K562 (cell line): ENCODE measurements around the gene NEMP2. TPM values are rescaled to one million over a fixed set of nuclear protein-coding genes. Genes with fewer than 3 reads are reported as not detected.

Experiments used
- ATAC-seq: fragments of 200-7000 bp; cut with Tn5 transposase; 3 replicates; pipeline ENCODE4 v1.9.1; 2020; ENCODE audit warnings: moderate library complexity
- BruUV-seq: library from RNA; stranded (reverse); fragments of 400-500 nt; replicated peaks from 2 replicates; lab custom pipeline; 2021; lab: Mats Ljungman, UMichigan
- CTCF ChIA-PET: fragments of 300-600 bp; formaldehyde crosslinking; extraction: SDS; loops from one replicate; lab custom pipeline; 2021; ENCODE audit warnings: low intra/inter-chr PET ratio; lab: Yijun Ruan, JAX
- POLR2A ChIA-PET: fragments of 300-600, 350-650 bp; sonication (Branson Sonifier 250); formaldehyde crosslinking; extraction: SDS; loops from one replicate; lab custom pipeline; 2021; ENCODE audit warnings: antibody characterized with exemption, inconsistent platforms; lab: Yijun Ruan, JAX
- DNase-seq, 4 experiments: peaks; one replicate each; pipeline versions ENCODE4 v3.0.0 to v3.0.0-alpha.2; 2011 to 2018; ENCODE audit warnings: low spot score in 3 of 4, mixed read lengths in 3 of 4; ENCODE audit errors: extremely low read depth in 1 of 4
- FAIRE-seq: peaks from 2 replicates; lab custom pipeline; 2011; peaks lifted over from hg19 to GRCh38; lab: Jason Lieb, UNC
- H2AFZ ChIP-seq: 2 replicates; pipeline ENCODE4 v1.6.0; 2011; ENCODE audit warnings: low read depth, low read length, control low read depth, inconsistent platforms
- H3K27ac ChIP-seq: fragments of 200-600 bp; 3 replicates; pipeline ENCODE4 v1.8.0; 2011; ENCODE audit warnings: low read depth, mild to moderate bottlenecking, control low read depth, inconsistent platforms, low read length, moderate library complexity, mixed read lengths; ENCODE audit errors: extremely low read depth
- H3K27me3 ChIP-seq, 2 experiments: fragments of 300-600 bp in 1 of 2; 2 replicates in 1 of 2; 3 replicates in 1 of 2; pipeline versions ENCODE4 v1.6.0 to v1.8.0; 2011; ENCODE audit warnings: inconsistent platforms in 2 of 2, low read length in 2 of 2, mild to moderate bottlenecking in 1 of 2, mixed read lengths in 1 of 2, moderate library complexity in 1 of 2; ENCODE audit not compliant: control insufficient read depth in 2 of 2, insufficient read depth in 2 of 2
- H3K36me3 ChIP-seq: fragments of 300-600 bp; 3 replicates; pipeline ENCODE4 v1.8.0; 2011; ENCODE audit warnings: mild to moderate bottlenecking, low read length, inconsistent platforms; ENCODE audit not compliant: control insufficient read depth, insufficient read depth
- H3K4me1 ChIP-seq, 2 experiments: fragments of 200-600 bp in 1 of 2; replicated peaks in 1 of 2; 2 replicates in 1 of 2; 3 replicates in 1 of 2; pipeline versions ENCODE4 v1.5.1 to v1.8.0; 2011; ENCODE audit warnings: inconsistent platforms in 2 of 2, low read length in 2 of 2, mild to moderate bottlenecking in 1 of 2, mixed read lengths in 1 of 2, moderate library complexity in 1 of 2; ENCODE audit not compliant: control insufficient read depth in 2 of 2, insufficient read depth in 2 of 2
- H3K4me2 ChIP-seq: 2 replicates; pipeline ENCODE4 v1.6.1; 2011; ENCODE audit warnings: low read length, control low read depth, inconsistent platforms, mixed read lengths; ENCODE audit not compliant: insufficient read depth
- H3K4me3 ChIP-seq: fragments of 200-600 bp; sonication (generic), shearing (Covaris generic); 2 replicates; pipeline ENCODE4 v1.5.1; 2016; ENCODE audit warnings: control low read depth, inconsistent platforms
- H3K79me2 ChIP-seq: fragments of 200-600 bp; 3 replicates; pipeline ENCODE4 v1.8.0; 2011; ENCODE audit warnings: low read length, inconsistent platforms; ENCODE audit not compliant: control insufficient read depth, insufficient read depth
- H3K9ac ChIP-seq, 2 experiments: 2 replicates each; pipeline versions ENCODE4 v1.6.0 to v1.6.1; 2011; ENCODE audit warnings: low read depth in 2 of 2, low read length in 2 of 2, control low read depth in 1 of 2, inconsistent platforms in 1 of 2, mild to moderate bottlenecking in 1 of 2, mixed read lengths in 1 of 2; ENCODE audit not compliant: insufficient read depth in 1 of 2
- H3K9me1 ChIP-seq: one replicate; pipeline ENCODE4 v1.6.0; 2011; ENCODE audit warnings: inconsistent platforms, mild to moderate bottlenecking, low read length, moderate library complexity; ENCODE audit not compliant: control insufficient read depth, insufficient read depth
- H3K9me3 ChIP-seq: replicated peaks from 2 replicates; pipeline ENCODE4 v1.5.1; 2011; ENCODE audit warnings: low read depth, low read length, inconsistent platforms; ENCODE audit not compliant: control insufficient read depth, insufficient read depth
- H4K20me1 ChIP-seq: replicated peaks from 2 replicates; pipeline ENCODE4 v1.6.1; 2011; ENCODE audit warnings: low read length, inconsistent platforms, mixed read lengths; ENCODE audit not compliant: control insufficient read depth, insufficient read depth
- CBX8 ChIP-seq: fragments of 200-600 bp; sonication (generic); IDR thresholded peaks from 2 replicates; pipeline ENCODE4 v1.6.1; 2012; ENCODE audit warnings: borderline replicate concordance, mixed run types, low read depth, mild to moderate bottlenecking, moderate library complexity, mixed read lengths, low read length, control low read depth, inconsistent platforms; ENCODE audit not compliant: poor library complexity, severe bottlenecking; ENCODE audit errors: extremely low read depth
- CHD2 ChIP-seq: IDR thresholded peaks from 2 replicates; pipeline ENCODE4 v1.6.1; 2011; ENCODE audit warnings: low read depth, low read length
- KLF10 ChIP-seq: fragments of 250-450 bp; sonication (Bioruptor Pico); IDR thresholded peaks from 2 replicates; pipeline ENCODE4 v1.6.1; 2021; ENCODE audit warnings: matching md5 sums
- MTF1 ChIP-seq: fragments of 250-450 bp; sonication (Bioruptor Pico); IDR thresholded peaks from 2 replicates; pipeline ENCODE4 v1.9.0; 2021; ENCODE audit warnings: moderate library complexity, mild to moderate bottlenecking, inconsistent platforms, borderline replicate concordance
- NR2F6 ChIP-seq: fragments of 450-650 bp; formaldehyde crosslinking; IDR thresholded peaks from 2 replicates; pipeline ENCODE4 v1.4.0; 2020; ENCODE audit warnings: mild to moderate bottlenecking
- POLR2AphosphoS5 ChIP-seq: IDR thresholded peaks from 2 replicates; pipeline ENCODE4 v1.6.1; 2011; ENCODE audit warnings: mild to moderate bottlenecking, low read depth, low read length, moderate library complexity; ENCODE audit not compliant: control insufficient read depth, insufficient read depth
- POLR3G ChIP-seq: IDR thresholded peaks from 2 replicates; pipeline ENCODE4 v1.6.1; 2011; ENCODE audit not compliant: insufficient read length, insufficient replicate concordance; ENCODE audit errors: extremely low read depth
- SAFB ChIP-seq: fragments of 200-400 bp; formaldehyde crosslinking; IDR thresholded peaks from 2 replicates; pipeline ENCODE4 v1.6.1; 2017; ENCODE audit warnings: low read depth, low read length, borderline replicate concordance
- SREBF2 ChIP-seq: sonication (generic); formaldehyde crosslinking; IDR thresholded peaks from 2 replicates; pipeline ENCODE4 v1.4.0; 2020; ENCODE audit warnings: mild to moderate bottlenecking, missing genetic modification reagents
- ZBTB1 ChIP-seq: sonication (generic); formaldehyde crosslinking; IDR thresholded peaks from 2 replicates; pipeline ENCODE4 v1.8.1; 2023; ENCODE audit warnings: missing genetic modification reagents, low read depth, mild to moderate bottlenecking, borderline replicate concordance
- ZFP36 ChIP-seq: fragments of 150-350 bp; IDR thresholded peaks from 2 replicates; pipeline ENCODE4 v1.6.1; 2018; ENCODE audit warnings: low read length, low read depth; ENCODE audit not compliant: partially characterized antibody
- ZFX ChIP-seq: sonication (generic); formaldehyde crosslinking; IDR thresholded peaks from 2 replicates; pipeline ENCODE4 v1.8.0; 2022; ENCODE audit warnings: mild to moderate bottlenecking, missing genetic modification reagents, moderate library complexity
- ZNF212 ChIP-seq: fragments of 450-650 bp; formaldehyde crosslinking; IDR thresholded peaks from 2 replicates; pipeline ENCODE4 v1.4.0; 2020; ENCODE audit warnings: mild to moderate bottlenecking
- WGBS: fragments of 100-300 bp; shearing (Covaris generic); methylation state at CpG from one replicate; pipeline ENCODE4 v1.1.6; 2016; ENCODE audit warnings: low coverage, mixed read lengths; ENCODE audit not compliant: insufficient coverage; ENCODE audit errors: missing lambda C conversion rate; 5-methylcytosine and 5-hydroxymethylcytosine counted together
- in situ Hi-C: fragments of 300-500 bp; cut with MboI; formaldehyde crosslinking; loops from 4 replicates; pipeline ENCODE4 v1.15.0; 2018; ENCODE audit warnings: inconsistent platforms, mixed read lengths
- intact Hi-C: fragments of 100-400 bp; cut with micrococcal nuclease; formaldehyde crosslinking; loops from 2 replicates; pipeline ENCODE4 v1.14.2; 2022
- polyA plus RNA-seq, 8 experiments: library from polyadenylated mRNA; depleted of rRNA in 4 of 8; stranded (reverse) in 5 of 8; unstranded in 3 of 8; fragments of >200 nt; fragmentation: Nextera tagmentation in 2 of 8; fragmentation: Illumina TruSeq in 1 of 8; extraction: Ambion mirVana in 2 of 8; extraction: Trizol in 1 of 8; gene quantifications; 2 replicates each; pipeline versions ENCODE4 v1.2.1 to v1.2.3, GENCODE V29; 2011 to 2014; ENCODE audit warnings: inconsistent platforms in 1 of 8, missing spikeins in 1 of 8
- total RNA-seq, 7 experiments: library from RNA; depleted of rRNA in 6 of 7; stranded (reverse); fragments of >200 nt in 6 of 7; fragmentation: Illumina TruSeq in 2 of 7; extraction: Trizol in 2 of 7; gene quantifications; 2 replicates each; pipeline versions ENCODE4 v1.2.1 to v1.2.3, GENCODE V29; 2011 to 2021; ENCODE audit warnings: low replicate concordance in 1 of 7
- TF ChIP-seq, protein P1 (sequence below): fragments of 450-650 bp; IDR thresholded peaks from 2 replicates; pipeline ENCODE4 v1.6.1; 2016; ENCODE audit warnings: low read depth

NEMP2 gene
- total and polyA plus RNA-seq, 9 of the 15 experiments (the other 6 are each of a cell fraction or from before 2014, with no cell fraction given): 0.32 to 3.0 (median 1.7) TPM

DNA sequence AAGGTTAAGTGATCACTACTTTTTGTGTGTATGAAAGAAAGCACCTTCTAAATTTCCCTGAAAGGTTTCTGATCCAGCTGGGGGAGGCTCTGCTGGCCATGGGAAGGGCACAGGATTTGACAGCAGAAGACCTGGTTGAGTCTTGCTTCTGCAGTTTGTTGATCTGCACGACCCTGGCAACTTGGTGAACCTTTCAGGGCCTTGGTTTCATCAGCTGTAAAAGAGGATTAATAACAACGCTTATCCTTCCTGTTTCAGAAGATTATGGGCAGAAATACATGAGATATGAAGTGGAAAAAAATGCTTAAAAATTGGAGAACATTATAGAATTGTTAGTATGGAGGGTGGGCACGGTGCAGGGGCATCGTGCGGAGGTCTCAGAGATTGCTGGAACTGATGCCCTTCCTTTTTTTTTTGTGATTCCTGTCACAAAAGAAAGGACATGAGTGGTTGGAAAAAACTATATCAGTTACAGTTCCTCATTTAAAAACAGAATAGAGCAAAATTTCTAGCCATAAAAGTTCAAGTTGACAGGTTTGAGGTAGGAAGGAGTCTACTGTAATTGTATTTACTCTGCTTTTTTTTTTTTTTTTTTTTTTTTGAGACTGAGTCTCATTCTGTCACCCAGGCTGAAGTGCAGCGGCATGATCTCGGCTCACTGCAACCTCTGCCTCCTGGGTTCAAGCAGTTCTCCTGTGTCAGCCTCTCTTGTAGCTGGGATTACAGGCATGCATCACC is 79.0 kb downstream of the NEMP2 start:
- H2AFZ ChIP-seq: no peak overlapping the region
- H4K20me1 ChIP-seq: no peaks in the 10 kb centered on the region
- no peaks in the 10 kb centered on the region for H3K9me1 ChIP-seq
- H3K36me3 ChIP-seq: no peaks in the 10 kb centered on the region; the same call in 2 of the 3 replicates
- no TSS peak for BruUV-seq
- no peaks in the 10 kb centered on the region for H3K27me3 ChIP-seq
- H3K4me3 ChIP-seq: no peak overlapping the region
- peaks cover 3 to 37% of the 10 kb centered on the region in 2 experiments; a peak in 4 of 5 replicates for H3K4me1 ChIP-seq
- ChIA-PET POLR2A (interaction anchor here (0.9 kb wide), 1 partner anchor 15 kb away, joined by 4 read pairs; no protein-coding TSS in a partner anchor), CTCF (no interaction called here)
- 66% methylated on average over 5 of the region's 7 CpGs for WGBS
- H3K27ac ChIP-seq: no peak overlapping the region
- ATAC-seq (no peak), FAIRE-seq (no peak), DNase-seq (no peak)
- intact Hi-C loops (no loop called here), in situ Hi-C loops (no loop called here)
- no peaks in the 10 kb centered on the region; the same call in 1 of the 3 replicates for H3K79me2 ChIP-seq
- H3K9ac ChIP-seq: no peak overlapping the region
- H3K9me3 ChIP-seq: 0 out of 2 replicates have a peak, but pooled peaks cover 4% of the 10 kb centered on the region
- H3K4me2 ChIP-seq: no peak overlapping the region
- TF ChIP-seq, protein P1, sequence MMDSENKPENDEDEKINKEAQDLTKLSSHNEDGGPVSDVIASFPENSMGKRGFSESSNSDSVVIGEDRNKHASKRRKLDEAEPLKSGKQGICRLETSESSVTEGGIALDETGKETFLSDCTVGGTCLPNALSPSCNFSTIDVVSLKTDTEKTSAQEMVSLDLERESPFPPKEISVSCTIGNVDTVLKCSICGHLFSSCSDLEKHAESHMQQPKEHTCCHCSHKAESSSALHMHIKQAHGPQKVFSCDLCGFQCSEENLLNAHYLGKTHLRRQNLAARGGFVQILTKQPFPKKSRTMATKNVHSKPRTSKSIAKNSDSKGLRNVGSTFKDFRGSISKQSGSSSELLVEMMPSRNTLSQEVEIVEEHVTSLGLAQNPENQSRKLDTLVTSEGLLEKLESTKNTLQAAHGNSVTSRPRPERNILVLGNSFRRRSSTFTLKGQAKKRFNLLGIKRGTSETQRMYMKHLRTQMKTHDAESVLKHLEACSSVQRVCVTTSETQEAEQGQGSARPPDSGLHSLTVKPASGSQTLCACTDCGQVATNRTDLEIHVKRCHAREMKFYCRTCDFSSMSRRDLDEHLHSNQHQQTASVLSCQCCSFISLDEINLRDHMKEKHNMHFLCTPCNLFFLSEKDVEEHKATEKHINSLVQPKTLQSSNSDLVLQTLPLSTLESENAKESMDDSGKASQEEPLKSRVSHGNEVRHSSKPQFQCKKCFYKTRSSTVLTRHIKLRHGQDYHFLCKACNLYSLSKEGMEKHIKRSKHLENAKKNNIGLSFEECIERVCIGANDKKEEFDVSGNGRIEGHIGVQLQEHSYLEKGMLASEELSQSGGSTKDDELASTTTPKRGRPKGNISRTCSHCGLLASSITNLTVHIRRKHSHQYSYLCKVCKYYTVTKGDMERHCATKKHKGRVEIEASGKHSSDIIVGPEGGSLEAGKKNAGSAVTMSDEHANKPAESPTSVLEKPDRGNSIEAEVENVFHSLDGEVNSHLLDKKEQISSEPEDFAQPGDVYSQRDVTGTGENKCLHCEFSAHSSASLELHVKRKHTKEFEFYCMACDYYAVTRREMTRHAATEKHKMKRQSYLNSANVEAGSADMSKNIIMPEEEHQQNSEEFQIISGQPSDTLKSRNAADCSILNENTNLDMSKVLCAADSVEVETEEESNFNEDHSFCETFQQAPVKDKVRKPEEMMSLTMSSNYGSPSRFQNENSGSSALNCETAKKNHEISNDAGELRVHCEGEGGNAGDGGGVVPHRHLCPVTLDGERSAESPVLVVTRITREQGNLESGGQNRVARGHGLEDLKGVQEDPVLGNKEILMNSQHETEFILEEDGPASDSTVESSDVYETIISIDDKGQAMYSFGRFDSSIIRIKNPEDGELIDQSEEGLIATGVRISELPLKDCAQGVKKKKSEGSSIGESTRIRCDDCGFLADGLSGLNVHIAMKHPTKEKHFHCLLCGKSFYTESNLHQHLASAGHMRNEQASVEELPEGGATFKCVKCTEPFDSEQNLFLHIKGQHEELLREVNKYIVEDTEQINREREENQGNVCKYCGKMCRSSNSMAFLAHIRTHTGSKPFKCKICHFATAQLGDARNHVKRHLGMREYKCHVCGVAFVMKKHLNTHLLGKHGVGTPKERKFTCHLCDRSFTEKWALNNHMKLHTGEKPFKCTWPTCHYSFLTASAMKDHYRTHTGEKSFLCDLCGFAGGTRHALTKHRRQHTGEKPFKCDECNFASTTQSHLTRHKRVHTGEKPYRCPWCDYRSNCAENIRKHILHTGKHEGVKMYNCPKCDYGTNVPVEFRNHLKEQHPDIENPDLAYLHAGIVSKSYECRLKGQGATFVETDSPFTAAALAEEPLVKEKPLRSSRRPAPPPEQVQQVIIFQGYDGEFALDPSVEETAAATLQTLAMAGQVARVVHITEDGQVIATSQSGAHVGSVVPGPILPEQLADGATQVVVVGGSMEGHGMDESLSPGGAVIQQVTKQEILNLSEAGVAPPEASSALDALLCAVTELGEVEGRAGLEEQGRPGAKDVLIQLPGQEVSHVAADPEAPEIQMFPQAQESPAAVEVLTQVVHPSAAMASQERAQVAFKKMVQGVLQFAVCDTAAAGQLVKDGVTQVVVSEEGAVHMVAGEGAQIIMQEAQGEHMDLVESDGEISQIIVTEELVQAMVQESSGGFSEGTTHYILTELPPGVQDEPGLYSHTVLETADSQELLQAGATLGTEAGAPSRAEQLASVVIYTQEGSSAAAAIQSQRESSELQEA: no peak
- TF ChIP-seq ZFX (CRISPR knock-in tag): no peak
- TF ChIP-seq NR2F6 (CRISPR knock-in tag): no peak
- TF ChIP-seq ZFP36: no peak
- no peak for TF ChIP-seq POLR2AphosphoS5
- no peak for TF ChIP-seq SREBF2
- no peak for TF ChIP-seq ZBTB1 (CRISPR knock-in tag)
- no peak for TF ChIP-seq POLR3G
- no peak for TF ChIP-seq CBX8
- TF ChIP-seq MTF1 (CRISPR knock-in tag): no peak
- no peak for TF ChIP-seq ZNF212 (CRISPR knock-in tag)
- no peak for TF ChIP-seq KLF10 (CRISPR knock-in tag)
- TF ChIP-seq SAFB: no peak
- TF ChIP-seq CHD2: no peak
